ENCODE results near the gene RPL41.

GRCh38 chr12:56107242-56107641 lies 9.2 kb upstream of the RPL41 start:
- TF ChIP-seq CTCF (IDR thresholded peaks at IDR 0.05), result no peak
- no peak for TF ChIP-seq POLR2AphosphoS5 (IDR thresholded peaks at IDR 0.05; ENCODE audit: insufficient read depth in 1 of 2, low read depth in 1 of 2)
- TF ChIP-seq POLR2A (IDR thresholded peaks at IDR 0.05), result no peak
